Ammon's horn (tissue), 1 donor: Measurements from ENCODE around the gene NANOS2.
A peak's percentile ranks its signal among the peaks of the same experiment; 100 is the strongest.
"Not testable (repeated sequence)": the region's sequence is repeated elsewhere in the genome, so short reads cannot be mapped to it uniquely, and the experiment has no call there.

Experiments used
- DNase-seq: peaks from one replicate; pipeline ENCODE4 v3.0.0-alpha.2; 2016; ENCODE audit warnings: low spot score

NANOS2 gene

GRCh38 chr19:45895983-45896599 is 18.5 kb downstream of the NANOS2 start:
- not testable (repeated sequence) for DNase-seq

DNA sequence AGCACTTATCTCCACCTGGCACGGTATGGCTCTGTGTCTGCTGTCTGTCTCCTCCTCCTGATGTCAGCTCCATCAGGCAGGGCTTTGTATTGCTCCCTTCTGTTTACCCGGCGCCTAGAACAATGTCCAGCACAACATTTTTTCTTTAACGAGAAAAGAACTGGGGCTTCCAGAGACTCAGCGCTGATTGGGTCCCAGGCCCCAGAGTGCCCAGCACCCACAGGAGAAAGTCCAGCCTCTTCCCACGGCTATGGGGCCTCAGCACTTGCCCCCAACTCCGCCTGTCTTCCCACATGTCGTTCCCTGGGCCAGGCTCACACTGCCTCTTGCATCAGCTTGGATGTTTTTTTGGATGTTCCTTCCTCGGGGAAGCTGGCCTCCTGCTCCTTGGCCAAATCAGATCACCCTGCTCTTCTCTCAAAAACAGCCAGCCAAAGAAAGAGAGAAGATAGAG is 19.0 kb downstream of the NANOS2 start:
- no peak for DNase-seq

GRCh38 chr19:45890877-45891276 is 23.7 kb downstream of the NANOS2 start:
- no peak for DNase-seq

DNA sequence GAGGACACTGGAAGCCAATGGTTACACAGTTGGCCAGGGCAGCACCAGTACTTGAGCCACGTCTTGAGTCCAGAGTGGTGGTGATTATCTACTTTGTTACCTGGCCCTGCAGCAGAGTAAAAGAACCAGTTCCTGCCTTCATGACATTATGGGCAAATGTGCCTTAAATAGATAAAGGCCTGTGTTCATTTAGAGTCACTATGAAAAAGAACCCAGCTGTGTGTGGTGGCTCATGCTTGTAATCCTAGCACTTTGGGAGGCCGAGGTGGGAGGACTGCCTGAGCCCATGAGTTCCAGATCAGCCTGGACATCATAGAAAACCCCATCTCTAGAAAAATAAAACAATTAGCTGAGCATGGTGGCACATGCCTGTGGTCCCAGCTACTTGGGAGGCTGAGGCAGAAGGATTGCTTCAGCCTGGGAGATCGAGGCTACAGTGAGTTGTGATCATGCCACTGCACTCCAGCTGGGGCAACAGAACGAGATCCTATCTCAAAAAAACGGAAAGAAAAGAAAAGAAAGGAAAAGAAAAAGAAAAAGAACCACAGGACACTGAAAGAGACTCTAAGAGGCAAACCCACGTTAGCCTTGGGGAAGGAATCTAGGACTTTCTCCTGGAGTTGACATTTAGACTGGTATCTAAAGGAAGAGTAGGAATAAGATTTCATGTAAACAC is 25.2 kb downstream of the NANOS2 start:
- no peak for DNase-seq

DNA sequence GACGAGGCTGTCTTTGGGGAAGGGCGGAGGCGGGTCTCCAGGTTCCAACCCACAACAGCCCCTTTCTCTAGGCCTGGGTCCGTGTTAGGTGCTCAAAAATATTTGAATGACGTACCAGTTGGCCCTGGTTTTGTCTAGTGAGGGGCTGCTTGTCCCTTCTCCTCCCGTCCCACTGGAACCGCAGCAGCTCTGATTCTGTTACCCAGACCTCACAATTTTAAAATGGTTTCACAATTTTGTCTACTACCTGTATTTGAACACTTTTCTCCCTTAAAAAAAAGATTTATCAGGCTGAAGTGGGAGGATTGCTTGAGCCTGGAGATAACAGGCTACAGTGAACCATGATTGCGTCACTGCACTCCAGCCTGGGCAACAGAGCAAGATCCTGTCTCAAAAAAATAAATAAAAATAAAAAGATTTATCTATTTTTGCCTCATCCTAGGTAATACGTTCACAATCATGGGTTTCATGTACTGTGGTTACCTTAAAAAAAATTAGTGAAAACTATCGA is 27.3 kb downstream of the NANOS2 start:
- DNase-seq = no peak

GRCh38 chr19:45886427-45887199 is 28.0 kb downstream of the NANOS2 start:
- DNase-seq = peak; percentile 94

DNA sequence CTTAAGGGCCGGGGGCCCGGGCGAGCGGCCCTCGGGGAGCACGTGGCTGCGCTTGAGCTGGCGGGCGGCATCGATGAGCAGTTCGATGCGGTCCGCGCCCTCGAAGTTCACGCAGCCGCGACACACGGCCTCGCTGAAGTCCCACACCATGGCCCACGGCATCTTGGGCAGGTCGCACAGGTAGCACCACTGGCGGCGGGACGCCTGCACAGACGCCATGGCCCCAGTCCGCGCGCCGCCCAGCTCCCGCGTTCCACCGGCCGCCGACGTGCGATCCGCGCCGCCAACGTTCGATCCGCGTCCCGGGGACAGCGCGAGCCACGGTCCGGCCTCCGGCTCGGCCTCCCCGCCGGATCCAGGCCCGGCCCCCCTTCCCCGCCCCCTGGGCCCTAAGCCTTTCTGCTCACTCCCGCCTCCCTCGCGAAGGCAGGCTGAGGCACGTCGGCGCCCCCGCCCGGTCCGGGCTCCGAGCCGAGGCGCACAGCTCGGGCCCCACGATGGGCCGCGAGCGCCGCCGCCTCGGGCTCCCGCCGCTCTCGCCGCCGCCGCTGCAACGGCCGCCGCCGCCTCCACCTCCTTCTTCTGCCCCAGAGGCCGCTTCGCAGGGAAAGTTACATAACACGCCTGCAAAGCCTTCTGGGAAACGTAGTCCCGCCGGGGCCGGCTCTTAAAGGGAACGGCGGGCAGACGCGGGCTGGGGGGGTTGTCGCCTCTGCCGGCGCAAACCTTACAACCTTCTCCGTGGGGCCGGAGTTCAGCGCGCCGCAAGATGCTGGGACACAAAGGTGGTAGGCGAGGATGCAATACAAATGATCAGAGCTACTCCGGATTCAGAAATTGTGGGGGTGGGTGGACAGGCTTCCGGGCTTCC is 28.8 kb downstream of the NANOS2 start, which contains the start of gene IRF2BP1:
IRF2BP1 (minus strand) TSS at position 586 of the 871 bp plus-strand sequence; CDS start at position 219, 367 bp downstream.
- DNase-seq = peak; percentile 94

GRCh38 chr19:45884682-45885555 is 29.7 kb downstream of the NANOS2 start:
- DNase-seq = no peak

DNA sequence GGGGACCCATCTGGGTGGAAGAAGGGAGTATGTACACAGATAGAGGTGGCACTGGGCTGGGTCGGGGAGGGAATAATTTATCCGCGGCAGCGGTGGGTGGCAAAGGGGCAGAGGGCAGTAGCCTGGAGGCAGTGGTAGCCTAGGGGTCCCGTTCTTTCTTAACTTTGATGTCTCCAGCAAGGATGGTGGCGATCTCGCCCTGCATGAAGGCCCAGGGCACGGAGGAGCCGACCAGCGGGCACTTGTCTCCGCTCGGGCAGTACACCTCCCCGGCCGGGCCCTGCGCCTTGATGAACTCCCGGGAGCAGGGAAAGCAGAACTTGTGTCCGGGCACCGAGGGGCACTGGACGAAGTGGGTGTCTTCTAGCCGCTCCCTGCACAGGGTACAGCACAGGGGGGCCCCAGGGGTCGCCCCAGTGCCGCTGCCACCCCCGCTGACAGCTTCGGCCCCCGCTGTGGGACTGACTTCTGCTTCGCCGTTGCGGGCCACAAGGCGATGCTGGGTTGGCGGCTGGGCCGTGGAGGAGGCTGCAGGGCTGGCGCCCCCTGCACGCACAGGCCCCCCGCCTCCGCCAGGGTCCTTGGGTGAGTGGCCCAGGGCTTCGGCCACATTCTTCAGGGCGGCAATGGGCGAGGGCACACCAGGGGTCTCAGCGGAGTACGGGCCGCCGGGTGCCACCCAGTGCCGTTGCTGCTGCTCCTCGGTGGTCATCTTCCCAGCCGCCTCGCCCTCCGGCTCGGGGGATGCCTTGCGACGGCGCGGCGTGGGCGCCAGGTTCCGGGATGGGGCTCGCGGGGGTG is 30.5 kb downstream of the NANOS2 start:
- DNase-seq = no peak

DNA sequence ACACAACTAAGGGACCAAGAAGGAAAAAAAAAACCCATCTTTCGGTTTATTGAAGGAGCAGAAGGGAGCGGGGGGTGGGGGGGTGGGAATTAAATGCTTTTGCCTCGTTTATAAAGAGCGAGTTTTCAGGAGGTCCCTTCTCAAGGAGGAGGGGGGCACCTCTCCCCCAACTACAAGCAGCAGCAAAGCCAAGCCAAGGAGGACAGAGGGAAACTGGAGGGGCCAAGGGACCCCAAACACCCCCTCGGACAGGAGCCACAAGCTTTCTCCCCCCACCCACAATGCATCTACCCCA is 31.0 kb downstream of the NANOS2 start:
- DNase-seq = no peak

GRCh38 chr19:45882652-45883585 is 31.7 kb downstream of the NANOS2 start:
- peak; percentile 70 for DNase-seq

GRCh38 chr19:45881909-45882528 is 32.6 kb downstream of the NANOS2 start:
- no peak for DNase-seq

DNA sequence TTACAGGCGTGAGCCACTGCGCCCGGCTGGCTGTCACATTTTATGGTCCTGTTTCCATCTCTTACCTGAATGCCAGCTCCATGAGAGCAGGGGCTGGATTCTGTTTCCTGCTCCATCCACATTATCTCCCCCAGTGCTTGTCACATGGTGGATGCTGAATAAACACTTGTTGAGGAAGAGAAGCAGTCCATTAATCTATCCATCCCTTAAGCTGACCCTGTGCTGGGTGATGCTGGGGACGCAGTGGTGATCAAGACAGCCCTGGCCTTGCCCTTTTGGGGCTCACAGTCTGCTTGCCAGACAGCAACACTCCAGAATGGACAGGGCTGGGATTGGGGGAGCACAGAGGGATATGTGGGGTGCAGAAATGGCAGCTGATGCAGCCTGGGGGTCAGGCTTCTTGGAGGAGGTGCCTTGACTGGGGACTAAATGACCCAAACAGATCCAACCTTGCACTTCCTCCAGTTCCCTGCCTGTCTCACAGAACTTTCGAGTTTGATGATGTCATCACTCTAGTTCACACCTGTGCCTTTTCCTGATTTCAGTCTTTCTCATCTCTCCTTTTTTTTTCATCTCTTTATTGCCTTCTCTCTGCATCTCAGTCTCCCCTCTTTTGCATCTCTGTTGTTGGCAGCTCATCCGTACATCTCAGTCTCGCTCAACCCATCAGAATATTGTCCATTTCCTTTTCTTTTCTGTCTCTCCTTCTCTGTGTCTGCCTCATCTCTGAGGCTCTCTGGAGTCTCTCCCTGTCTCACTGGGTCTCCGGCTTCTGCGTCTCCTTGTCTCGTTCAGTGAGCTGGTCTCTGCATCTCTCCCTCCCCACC is 33.3 kb downstream of the NANOS2 start:
- no peak for DNase-seq

DNA sequence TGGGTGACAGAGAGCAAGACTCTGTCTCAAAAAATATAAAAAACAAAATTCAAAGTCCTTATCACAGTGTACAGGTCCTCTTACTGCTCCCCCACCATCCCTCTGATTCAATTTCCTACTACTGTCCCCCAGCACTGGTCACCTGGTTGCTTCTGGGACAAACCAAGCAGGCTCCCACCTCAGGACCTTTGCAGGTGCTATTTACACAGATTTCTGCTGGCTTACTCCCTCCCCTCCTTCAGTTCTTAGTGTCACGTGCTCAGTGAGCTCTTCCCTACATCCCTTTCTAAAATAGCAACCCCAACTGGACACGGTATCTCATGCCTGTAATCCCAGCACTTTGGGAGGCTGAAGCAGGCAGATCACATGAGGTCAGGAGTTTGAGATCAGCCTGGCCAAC is 34.6 kb downstream of the NANOS2 start:
- DNase-seq = no peak

- DNase-seq = no peak
Observed at GRCh38 chr19:45879055-45879454, 35.5 kb downstream of the NANOS2 start.

- DNase-seq = no peak
Observed at GRCh38 chr19:45878043-45878794, 36.4 kb downstream of the NANOS2 start.
